CD4-positive, alpha-beta T cell (primary cell): ENCODE results near the gene PPAN. TPM values are rescaled to one million over a fixed set of nuclear protein-coding genes. Genes with fewer than 3 reads are reported as not detected.

ENCODE experiments used
- ATAC-seq: fragments of 200-7000 bp; cut with Tn5 transposase; one replicate; pipeline ENCODE4 v1.10.0; 2022; ENCODE audit warnings: mild to moderate bottlenecking; ENCODE audit not compliant: poor library complexity
- CTCF ChIA-PET: fragments of 350-600 bp; sonication (Branson Sonifier 250); formaldehyde crosslinking; loops from one replicate; lab custom pipeline; 2021; ENCODE audit warnings: antibody characterized with exemption, inconsistent platforms; lab: Charles Lee
- POLR2A ChIA-PET: fragments of 350-600 bp; sonication (Branson Sonifier 250); formaldehyde crosslinking; loops from one replicate; lab custom pipeline; 2021; ENCODE audit warnings: antibody characterized with exemption, inconsistent platforms; lab: Charles Lee
- DNase-seq, 14 experiments: peaks; one replicate each; pipeline ENCODE4 v3.0.0-alpha.2; 2013 to 2020; ENCODE audit warnings: mixed read lengths in 2 of 14
- H3K27ac ChIP-seq, 2 donors: one replicate each; pipeline versions ENCODE4 v1.5.1 to v1.7.0; 2013; ENCODE audit warnings: low read length in 2 of 2, low read depth in 1 of 2, mild to moderate bottlenecking in 1 of 2
- H3K27me3 ChIP-seq, 2 experiments: 1 replicate in 1 of 2; 2 replicates in 1 of 2; pipeline versions ENCODE4 v1.6.1 to v1.7.0; 2013; ENCODE audit warnings: low read length in 2 of 2, control low read depth in 1 of 2, mild to moderate bottlenecking in 1 of 2, moderate library complexity in 1 of 2; ENCODE audit not compliant: insufficient read depth in 2 of 2, control insufficient read depth in 1 of 2
- H3K36me3 ChIP-seq: one replicate; pipeline ENCODE4 v1.6.1; 2013; ENCODE audit warnings: low read length, control low read depth; ENCODE audit not compliant: insufficient read depth
- H3K4me1 ChIP-seq: one replicate; pipeline ENCODE4 v1.6.1; 2013; ENCODE audit warnings: low read length, control low read depth; ENCODE audit not compliant: insufficient read depth
- H3K4me3 ChIP-seq: one replicate; pipeline ENCODE4 v1.5.1; 2013; ENCODE audit warnings: mild to moderate bottlenecking, low read length, moderate library complexity
- H3K9me3 ChIP-seq, 2 experiments: 1 replicate in 1 of 2; 2 replicates in 1 of 2; pipeline versions ENCODE4 v1.6.1 to v1.7.0; 2013; ENCODE audit warnings: low read length in 2 of 2, mild to moderate bottlenecking in 2 of 2, control low read depth in 1 of 2, moderate library complexity in 1 of 2; ENCODE audit not compliant: control insufficient read depth in 1 of 2, insufficient read depth in 1 of 2
- H3K27ac Mint-ChIP-seq: one replicate; pipeline ENCODE4 v1.8.0; 2020; ENCODE audit warnings: mixed read lengths
- H3K27me3 Mint-ChIP-seq: one replicate; pipeline ENCODE4 v1.8.0; 2021; ENCODE audit warnings: mixed read lengths
- H3K36me3 Mint-ChIP-seq: one replicate; pipeline ENCODE4 v1.8.0; 2021; ENCODE audit warnings: low read depth, mixed read lengths
- H3K4me1 Mint-ChIP-seq: one replicate; pipeline ENCODE4 v1.8.0; 2021; ENCODE audit warnings: low read depth, mixed read lengths
- H3K4me3 Mint-ChIP-seq: one replicate; pipeline ENCODE4 v1.8.0; 2020; ENCODE audit warnings: mild to moderate bottlenecking, mixed read lengths
- H3K9me3 Mint-ChIP-seq: one replicate; pipeline ENCODE4 v1.8.0; 2020; ENCODE audit warnings: mixed read lengths
- intact Hi-C, 2 experiments: fragments of 100-400 bp; cut with DNase I in 1 of 2; cut with micrococcal nuclease in 1 of 2; formaldehyde crosslinking; loops; one replicate each; pipeline versions ENCODE4 v1.15.1 to v1.9.0; 2023 to 2025; cut with DNase I, micrococcal nuclease
- total RNA-seq, 174 experiments: library from RNA in 2 of 174; stranded (reverse) in 2 of 174; gene quantifications; one replicate each; pipeline ENCODE4 v1.2.3 and lab custom pipeline; 2021 to 2026
- TF ChIP-seq, protein P1 (sequence below): fragments of 200-600 bp; IDR thresholded peaks from one replicate; pipeline ENCODE4 v1.8.0; 2022; ENCODE audit warnings: antibody characterized with exemption, mild to moderate bottlenecking

PPAN gene
- total RNA-seq, 2 experiments from 2014 or later: 119 to 127 TPM

DNA sequence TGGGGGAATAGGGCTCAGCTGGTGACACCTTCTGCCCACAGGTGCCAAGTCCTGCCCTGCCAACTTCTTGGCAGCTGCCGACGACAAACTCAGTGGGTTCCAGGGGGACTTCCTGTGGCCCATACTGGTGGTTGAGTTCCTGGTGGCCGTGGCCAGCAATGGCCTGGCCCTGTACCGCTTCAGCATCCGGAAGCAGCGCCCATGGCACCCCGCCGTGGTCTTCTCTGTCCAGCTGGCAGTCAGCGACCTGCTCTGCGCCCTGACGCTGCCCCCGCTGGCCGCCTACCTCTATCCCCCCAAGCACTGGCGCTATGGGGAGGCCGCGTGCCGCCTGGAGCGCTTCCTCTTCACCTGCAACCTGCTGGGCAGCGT, 7.4 kb downstream of the PPAN start:
- Mint-ChIP-seq H3K36me3 (peaks cover 72% of the 10 kb centered on the region), H3K4me3 (peak overlapping the region; percentile 11), H3K4me1 (peaks cover 32% of the 10 kb centered on the region), H3K27ac (peak overlapping the region; percentile 98), H3K27me3 (peaks cover 4% of the 10 kb centered on the region), H3K9me3 (no peaks in the 10 kb centered on the region)
- intact Hi-C loops: loop anchor here (1.0 to 5.0 kb wide), 3 partner anchors 14 to 181 kb away; no protein-coding TSS in a partner anchor
- POLR2A ChIA-PET: interaction anchor here (1.4 to 6.4 kb wide), 4 partner anchors 8 to 122 kb away, joined by 4 to 55 read pairs (median 24); partner anchors contain the start of gene PPAN
- CTCF ChIA-PET: interaction anchor here (0.6 to 2.5 kb wide), 6 partner anchors 9 to 292 kb away, joined by 3 to 13 read pairs (median 5); no protein-coding TSS in a partner anchor
- DNase-seq: peak in 1 of 14 experiments; percentile 57
- Histone ChIP-seq H3K4me3 (no peak overlapping the region), H3K9me3 (no peaks in the 10 kb centered on the region), H3K4me1 (peaks cover 80% of the 10 kb centered on the region), H3K36me3 (peaks cover 77% of the 10 kb centered on the region), H3K27me3 (no peaks in the 10 kb centered on the region), H3K27ac (peak overlapping the region in 1 of 2 donors; percentile 14)
- no peak for ATAC-seq
- TF ChIP-seq, protein P1, sequence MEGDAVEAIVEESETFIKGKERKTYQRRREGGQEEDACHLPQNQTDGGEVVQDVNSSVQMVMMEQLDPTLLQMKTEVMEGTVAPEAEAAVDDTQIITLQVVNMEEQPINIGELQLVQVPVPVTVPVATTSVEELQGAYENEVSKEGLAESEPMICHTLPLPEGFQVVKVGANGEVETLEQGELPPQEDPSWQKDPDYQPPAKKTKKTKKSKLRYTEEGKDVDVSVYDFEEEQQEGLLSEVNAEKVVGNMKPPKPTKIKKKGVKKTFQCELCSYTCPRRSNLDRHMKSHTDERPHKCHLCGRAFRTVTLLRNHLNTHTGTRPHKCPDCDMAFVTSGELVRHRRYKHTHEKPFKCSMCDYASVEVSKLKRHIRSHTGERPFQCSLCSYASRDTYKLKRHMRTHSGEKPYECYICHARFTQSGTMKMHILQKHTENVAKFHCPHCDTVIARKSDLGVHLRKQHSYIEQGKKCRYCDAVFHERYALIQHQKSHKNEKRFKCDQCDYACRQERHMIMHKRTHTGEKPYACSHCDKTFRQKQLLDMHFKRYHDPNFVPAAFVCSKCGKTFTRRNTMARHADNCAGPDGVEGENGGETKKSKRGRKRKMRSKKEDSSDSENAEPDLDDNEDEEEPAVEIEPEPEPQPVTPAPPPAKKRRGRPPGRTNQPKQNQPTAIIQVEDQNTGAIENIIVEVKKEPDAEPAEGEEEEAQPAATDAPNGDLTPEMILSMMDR: no peak

DNA sequence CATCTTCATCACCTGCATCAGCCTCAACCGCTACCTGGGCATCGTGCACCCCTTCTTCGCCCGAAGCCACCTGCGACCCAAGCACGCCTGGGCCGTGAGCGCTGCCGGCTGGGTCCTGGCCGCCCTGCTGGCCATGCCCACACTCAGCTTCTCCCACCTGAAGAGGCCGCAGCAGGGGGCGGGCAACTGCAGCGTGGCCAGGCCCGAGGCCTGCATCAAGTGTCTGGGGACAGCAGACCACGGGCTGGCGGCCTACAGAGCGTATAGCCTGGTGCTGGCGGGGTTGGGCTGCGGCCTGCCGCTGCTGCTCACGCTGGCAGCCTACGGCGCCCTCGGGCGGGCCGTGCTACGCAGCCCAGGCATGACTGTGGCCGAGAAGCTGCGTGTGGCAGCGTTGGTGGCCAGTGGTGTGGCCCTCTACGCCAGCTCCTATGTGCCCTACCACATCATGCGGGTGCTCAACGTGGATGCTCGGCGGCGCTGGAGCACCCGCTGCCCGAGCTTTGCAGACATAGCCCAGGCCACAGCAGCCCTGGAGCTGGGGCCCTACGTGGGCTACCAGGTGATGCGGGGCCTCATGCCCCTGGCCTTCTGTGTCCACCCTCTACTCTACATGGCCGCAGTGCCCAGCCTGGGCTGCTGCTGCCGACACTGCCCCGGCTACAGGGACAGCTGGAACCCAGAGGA, 7.9 kb downstream of the PPAN start:
- ATAC-seq (no peak), DNase-seq (peak in 3 of 14 experiments; percentile 19 to 51 (median 48))
- H3K4me3 ChIP-seq: no peak overlapping the region
- no peak overlapping the region for H3K27ac ChIP-seq
- TF ChIP-seq, protein P1: no peak
- intact Hi-C loops: loop anchor here (1.0 to 5.0 kb wide), 3 partner anchors 15 to 182 kb away; no protein-coding TSS in a partner anchor
- ChIA-PET POLR2A (interaction anchor here (0.8 to 6.4 kb wide), 5 partner anchors 8 to 122 kb away, joined by 4 to 55 read pairs (median 19); partner anchors contain the start of gene PPAN), CTCF (interaction anchor here (0.6 to 2.4 kb wide), 3 partner anchors 10 to 18 kb away, joined by 3 to 12 read pairs (median 4); no protein-coding TSS in a partner anchor)
- no peaks in the 10 kb centered on the region for H3K27me3 ChIP-seq
- H3K9me3 ChIP-seq: no peaks in the 10 kb centered on the region
- peaks cover 85% of the 10 kb centered on the region for H3K4me1 ChIP-seq
- Mint-ChIP-seq H3K4me3 (peak overlapping the region; percentile 45), H3K4me1 (peaks cover 32% of the 10 kb centered on the region), H3K9me3 (no peaks in the 10 kb centered on the region), H3K27me3 (peaks cover 4% of the 10 kb centered on the region), H3K27ac (peak overlapping the region; percentile 98), H3K36me3 (peaks cover 77% of the 10 kb centered on the region)
- H3K36me3 ChIP-seq: peaks cover 74% of the 10 kb centered on the region

DNA sequence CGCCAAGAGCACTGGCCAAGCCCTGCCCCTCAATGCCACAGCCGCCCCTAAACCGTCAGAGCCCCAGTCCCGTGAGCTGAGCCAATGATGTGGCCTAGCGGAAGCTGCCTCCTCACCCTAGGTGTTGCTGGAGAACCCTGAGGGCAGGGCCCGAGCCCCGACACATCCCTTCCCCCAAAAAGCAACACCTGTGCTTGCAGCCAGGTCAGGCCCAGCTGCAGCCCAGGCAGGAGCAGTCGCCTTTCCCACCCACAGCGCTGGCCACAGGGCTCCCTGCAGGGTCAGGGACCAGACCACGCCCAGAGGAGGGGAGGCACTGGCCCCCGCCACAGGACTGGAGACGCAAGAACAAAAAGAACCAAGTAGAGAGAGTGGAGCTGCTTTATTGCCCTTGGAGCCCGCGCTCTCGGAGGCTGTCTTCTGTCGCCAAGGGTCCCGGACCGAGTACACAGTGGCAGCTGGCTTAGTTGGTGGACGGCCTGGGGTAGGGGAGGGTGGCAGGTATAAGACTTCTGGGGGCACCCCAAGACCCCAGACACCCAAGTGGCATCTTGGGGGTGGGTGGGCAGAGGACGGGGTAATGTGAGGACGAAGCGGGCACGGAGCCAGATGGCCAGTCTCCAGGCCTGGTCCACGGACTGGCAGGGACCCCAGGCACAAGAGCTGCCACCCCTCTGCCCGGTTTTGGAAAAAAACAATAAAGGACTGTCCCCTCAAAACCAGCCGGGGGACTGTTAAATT, 8.7 kb downstream of the PPAN start:
- Histone ChIP-seq H3K4me3 (no peak overlapping the region), H3K27ac (no peak overlapping the region), H3K27me3 (no peaks in the 10 kb centered on the region), H3K36me3 (peaks cover 67% of the 10 kb centered on the region), H3K4me1 (peaks cover 89% of the 10 kb centered on the region), H3K9me3 (no peaks in the 10 kb centered on the region)
- peaks cover 75% of the 10 kb centered on the region for H3K36me3 Mint-ChIP-seq
- H3K9me3 Mint-ChIP-seq: no peaks in the 10 kb centered on the region
- H3K4me1 Mint-ChIP-seq: peaks cover 36% of the 10 kb centered on the region
- peak overlapping the region; percentile 45 for H3K4me3 Mint-ChIP-seq
- TF ChIP-seq, protein P1: no peak
- ChIA-PET CTCF (interaction anchor here (0.6 to 2.4 kb wide), 3 partner anchors 10 to 18 kb away, joined by 3 to 12 read pairs (median 4); no protein-coding TSS in a partner anchor), POLR2A (interaction anchor here (0.8 to 6.4 kb wide), 4 partner anchors 9 to 121 kb away, joined by 5 to 55 read pairs (median 16); partner anchors contain the start of gene PPAN)
- peaks cover 4% of the 10 kb centered on the region for H3K27me3 Mint-ChIP-seq
- intact Hi-C loops: loop anchor here in 1 of 2 experiments (5.0 kb wide), 1 partner anchor 183 kb away; no protein-coding TSS in a partner anchor
- DNase-seq: peak in 1 of 14 experiments; percentile 40
- ATAC-seq: no peak
- H3K27ac Mint-ChIP-seq: peak overlapping the region; percentile 33
